ENCODE results near the gene MOV10.
A peak's percentile ranks its signal among the peaks of the same experiment; 100 is the strongest.

The MOV10 gene

GRCh38 chr1:112699425-112700144 lies 25.1 kb downstream of the MOV10 start:
- DNase-seq, result peak; percentile 52

GRCh38 chr1:112700290-112701226 lies 26.1 kb downstream of the MOV10 start:
- peak; percentile 88 for DNase-seq

- peak; percentile 47 for DNase-seq
Observed at GRCh38 chr1:112701227-112702066, 27.0 kb downstream of the MOV10 start.

DNA sequence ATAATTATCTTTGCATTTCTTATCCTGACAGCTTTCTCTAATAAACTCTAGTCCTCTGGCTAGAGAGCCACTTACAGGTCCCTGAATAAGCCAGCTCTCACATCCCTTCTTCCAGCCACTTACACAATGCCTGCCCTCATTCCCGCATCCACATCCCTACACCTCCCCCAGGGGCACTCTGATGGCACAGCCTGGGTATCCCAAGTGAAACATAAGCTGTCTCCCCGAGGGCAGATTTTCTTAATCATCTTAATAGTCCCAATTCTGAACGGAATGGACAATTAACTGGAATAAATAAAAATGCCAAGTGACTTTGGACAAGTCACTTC lies 27.6 kb downstream of the MOV10 start:
- DNase-seq, result no peak

GRCh38 chr1:112702420-112703261 lies 28.2 kb downstream of the MOV10 start:
- DNase-seq, result peak; percentile 52

GRCh38 chr1:112703706-112704105 lies 29.2 kb downstream of the MOV10 start:
- DNase-seq, result no peak

- DNase-seq, result no peak
Observed at GRCh38 chr1:112704391-112704933, 30.0 kb downstream of the MOV10 start.

- DNase-seq, result peak; percentile 70
Observed at GRCh38 chr1:112704934-112705627, 30.6 kb downstream of the MOV10 start.

DNA sequence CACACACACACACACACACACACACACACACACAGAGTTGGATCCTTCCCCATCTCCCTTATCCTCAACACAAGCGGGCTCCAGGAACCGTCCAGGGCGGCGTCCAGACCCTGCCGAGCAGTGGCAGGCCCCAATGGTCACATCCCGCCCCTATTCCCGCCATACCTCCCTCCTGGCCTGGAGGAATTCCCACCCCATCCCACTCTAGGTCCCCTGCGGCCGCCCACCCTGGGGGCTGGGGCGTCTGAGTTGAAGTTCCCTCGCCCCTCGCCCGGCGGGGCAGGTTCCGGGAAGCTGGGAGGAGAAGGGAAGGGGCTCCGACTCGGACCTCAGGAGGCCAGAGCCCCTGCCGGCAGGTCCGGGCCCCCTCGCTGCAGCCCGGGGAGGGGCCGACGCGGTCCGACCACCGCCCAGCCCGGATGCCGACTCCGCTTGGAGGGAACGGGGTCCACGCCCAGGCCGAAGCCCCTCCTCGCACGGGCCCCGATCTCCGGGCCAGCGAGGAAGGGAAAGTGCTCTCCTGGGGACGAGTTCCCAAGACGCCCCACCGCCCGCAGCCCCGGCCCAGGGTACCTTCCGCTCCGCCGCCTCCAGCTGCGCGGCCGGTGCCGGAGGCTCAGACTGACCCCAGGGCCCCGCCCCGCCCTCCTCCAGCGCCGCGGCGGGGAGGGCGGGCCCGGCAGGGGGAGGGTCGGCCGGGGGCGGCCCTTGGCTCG lies 32.2 kb downstream of the MOV10 start, which contains the start of gene RHOC:
TSS of gene RHOC (minus strand) at position 623 of the 716 bp plus-strand sequence. CDS start 3,328 bp downstream, outside the sequence.
- DNase-seq, result no peak

- DNase-seq, result peak; percentile 88
Observed at GRCh38 chr1:112707221-112708001, 33.0 kb downstream of the MOV10 start.

GRCh38 chr1:112708002-112708448 lies 33.6 kb downstream of the MOV10 start:
- no peak for DNase-seq

- no peak for DNase-seq
Observed at GRCh38 chr1:112708489-112708888, 34.0 kb downstream of the MOV10 start.

DNA sequence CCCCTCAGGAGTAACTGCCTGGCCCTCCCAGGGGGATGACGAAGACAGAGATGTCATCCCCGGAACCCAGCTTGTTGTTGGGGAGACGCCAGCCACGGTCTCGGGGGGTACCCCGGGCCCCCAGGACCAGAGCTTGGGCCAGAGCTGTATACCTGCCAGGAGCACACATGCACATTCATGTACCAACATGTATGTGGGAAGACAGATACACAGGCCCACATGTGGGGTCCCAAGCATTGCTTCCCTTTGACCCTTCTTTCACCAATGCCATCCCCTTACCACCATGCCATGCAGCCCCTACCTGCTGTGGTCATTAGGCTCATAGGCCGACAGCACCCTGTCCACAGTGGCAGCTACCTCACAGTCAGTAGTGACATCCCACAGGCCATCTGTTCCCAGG lies 35.7 kb downstream of the MOV10 start:
- DNase-seq, result no peak

GRCh38 chr1:112710586-112710985 lies 36.1 kb downstream of the MOV10 start:
- DNase-seq, result no peak

DNA sequence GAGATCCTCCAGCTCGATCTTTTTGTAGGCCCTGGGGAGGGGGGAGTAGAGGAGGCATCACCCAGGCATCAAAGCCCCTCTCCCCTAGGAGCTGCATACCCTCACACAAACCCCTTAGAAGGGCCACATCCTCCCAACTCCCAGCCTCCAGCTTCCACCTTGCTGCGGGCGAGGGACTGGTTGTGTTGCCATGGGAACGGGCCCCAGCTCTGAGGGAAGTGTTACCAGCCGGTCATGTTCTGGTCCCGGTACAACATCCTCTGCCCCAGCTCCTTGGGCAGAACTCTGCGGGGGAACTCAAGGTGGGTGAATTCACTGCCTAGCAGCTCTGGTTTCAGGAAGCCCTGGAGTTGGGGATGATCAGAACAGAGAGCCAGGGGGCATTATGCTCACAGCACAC lies 36.6 kb downstream of the MOV10 start:
- DNase-seq, result no peak

DNA sequence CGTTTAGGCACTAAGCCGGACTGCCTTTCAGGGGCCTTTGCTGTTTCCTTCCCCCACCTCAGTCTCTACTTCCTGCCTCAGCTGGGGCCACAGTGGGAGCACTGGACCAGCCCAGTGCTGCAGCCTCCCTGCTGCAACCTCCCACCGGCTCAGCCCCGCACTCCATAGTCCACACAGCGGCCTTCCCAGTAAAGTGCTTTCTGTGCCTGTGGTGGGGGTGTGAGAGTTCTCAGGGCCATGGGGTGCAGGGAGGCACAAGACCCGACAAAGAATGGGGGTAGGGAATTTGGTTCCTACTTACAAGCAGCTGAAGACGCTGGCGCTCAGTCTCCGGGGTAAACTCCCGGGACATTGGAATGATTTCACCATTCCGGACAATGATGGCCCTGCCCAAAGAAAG lies 37.2 kb downstream of the MOV10 start:
- no peak for DNase-seq

DNA sequence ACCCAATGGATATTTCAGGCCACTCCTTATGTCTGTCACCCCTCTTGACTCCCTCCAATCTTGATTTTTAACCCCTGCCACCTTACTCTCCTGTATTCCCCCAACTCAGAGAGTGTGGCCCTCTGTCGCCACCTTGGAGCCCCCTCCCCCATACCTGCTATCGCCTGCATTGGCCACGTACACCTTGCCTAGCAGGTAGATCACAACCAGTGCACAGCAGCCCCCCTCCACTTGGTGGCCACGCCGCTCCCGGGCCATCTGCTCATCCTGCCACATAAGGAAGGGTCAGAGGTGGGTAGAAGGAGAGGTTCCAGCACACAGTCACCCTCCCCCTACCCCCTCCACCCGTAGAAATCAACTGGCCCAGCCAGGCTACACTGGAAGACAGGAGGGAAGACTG lies 37.7 kb downstream of the MOV10 start:
- DNase-seq, result no peak

DNA sequence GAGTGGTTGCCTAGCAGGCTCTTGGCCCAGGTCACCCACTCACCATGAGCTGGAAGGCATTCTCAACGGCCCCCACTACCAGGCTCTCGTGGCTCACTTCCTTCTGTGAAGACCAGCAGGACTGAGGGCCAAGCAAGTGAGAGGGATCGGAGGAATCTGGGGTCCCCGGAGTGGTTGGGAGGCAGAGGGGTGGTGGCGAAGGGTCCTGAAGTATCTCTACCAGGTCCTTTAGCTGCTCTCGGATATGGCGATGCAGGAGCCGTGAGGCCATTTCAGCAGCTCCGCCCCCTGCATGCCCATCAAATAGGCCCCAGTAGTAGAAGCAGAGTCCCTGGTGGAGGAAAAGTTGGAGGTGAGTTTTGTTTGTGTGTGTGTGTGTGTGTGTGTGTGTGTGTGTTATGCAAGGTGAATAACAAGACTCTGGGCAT lies 38.3 kb downstream of the MOV10 start:
- no peak for DNase-seq
